Fibroblast of villous mesenchyme (primary cell): ENCODE measurements around the gene NOM1. TPM values are rescaled to one million over a fixed set of nuclear protein-coding genes. Genes with fewer than 3 reads are reported as not detected.

Experiments used
- DNase-seq: peaks from one replicate; pipeline ENCODE4 v3.0.0-alpha.2; 2010; ENCODE audit warnings: low read depth
- H3K4me3 ChIP-seq: 2 replicates; pipeline ENCODE4 v1.5.1; 2011; ENCODE audit warnings: low read depth, mild to moderate bottlenecking, low read length
- total RNA-seq: library from RNA; depleted of rRNA; stranded (reverse); fragments of >200 nt; gene quantifications from 2 replicates; pipeline ENCODE4 v1.2.3, GENCODE V29; 2012
- TF ChIP-seq, protein P1 (sequence below): IDR thresholded peaks from 2 replicates; pipeline ENCODE4 v1.5.1; 2012; ENCODE audit warnings: low read depth, mild to moderate bottlenecking, low read length; ENCODE audit not compliant: insufficient read depth

NOM1 gene
- total RNA-seq, 1 donor: 19.0 TPM

GRCh38 chr7:156956727-156957126 lies 7.2 kb downstream of the NOM1 start:
- DNase-seq: no peak
- no peak overlapping the region for H3K4me3 ChIP-seq
- TF ChIP-seq, protein P1, sequence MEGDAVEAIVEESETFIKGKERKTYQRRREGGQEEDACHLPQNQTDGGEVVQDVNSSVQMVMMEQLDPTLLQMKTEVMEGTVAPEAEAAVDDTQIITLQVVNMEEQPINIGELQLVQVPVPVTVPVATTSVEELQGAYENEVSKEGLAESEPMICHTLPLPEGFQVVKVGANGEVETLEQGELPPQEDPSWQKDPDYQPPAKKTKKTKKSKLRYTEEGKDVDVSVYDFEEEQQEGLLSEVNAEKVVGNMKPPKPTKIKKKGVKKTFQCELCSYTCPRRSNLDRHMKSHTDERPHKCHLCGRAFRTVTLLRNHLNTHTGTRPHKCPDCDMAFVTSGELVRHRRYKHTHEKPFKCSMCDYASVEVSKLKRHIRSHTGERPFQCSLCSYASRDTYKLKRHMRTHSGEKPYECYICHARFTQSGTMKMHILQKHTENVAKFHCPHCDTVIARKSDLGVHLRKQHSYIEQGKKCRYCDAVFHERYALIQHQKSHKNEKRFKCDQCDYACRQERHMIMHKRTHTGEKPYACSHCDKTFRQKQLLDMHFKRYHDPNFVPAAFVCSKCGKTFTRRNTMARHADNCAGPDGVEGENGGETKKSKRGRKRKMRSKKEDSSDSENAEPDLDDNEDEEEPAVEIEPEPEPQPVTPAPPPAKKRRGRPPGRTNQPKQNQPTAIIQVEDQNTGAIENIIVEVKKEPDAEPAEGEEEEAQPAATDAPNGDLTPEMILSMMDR: no peak

DNA sequence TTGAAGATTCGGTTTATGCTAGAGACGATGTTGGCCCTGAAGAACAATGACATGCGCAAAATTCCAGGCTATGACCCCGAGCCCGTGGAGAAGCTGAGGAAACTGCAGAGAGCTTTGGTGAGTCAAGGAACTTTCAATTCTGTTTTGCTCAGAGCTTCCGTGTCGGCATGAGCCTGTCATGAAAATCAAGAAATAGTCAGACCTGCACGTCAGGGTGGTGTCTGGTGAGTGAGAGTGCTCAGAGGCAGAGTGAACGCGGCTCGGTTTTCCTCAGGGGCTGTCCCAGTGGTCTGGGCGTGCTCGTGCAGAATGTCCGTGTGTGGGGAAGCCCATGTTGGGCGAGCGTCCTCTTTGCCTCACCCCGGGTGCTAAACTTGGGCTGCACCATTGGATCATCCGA lies 12.6 kb downstream of the NOM1 start:
- TF ChIP-seq, protein P1: no peak
- DNase-seq: no peak
- no peak overlapping the region for H3K4me3 ChIP-seq

DNA sequence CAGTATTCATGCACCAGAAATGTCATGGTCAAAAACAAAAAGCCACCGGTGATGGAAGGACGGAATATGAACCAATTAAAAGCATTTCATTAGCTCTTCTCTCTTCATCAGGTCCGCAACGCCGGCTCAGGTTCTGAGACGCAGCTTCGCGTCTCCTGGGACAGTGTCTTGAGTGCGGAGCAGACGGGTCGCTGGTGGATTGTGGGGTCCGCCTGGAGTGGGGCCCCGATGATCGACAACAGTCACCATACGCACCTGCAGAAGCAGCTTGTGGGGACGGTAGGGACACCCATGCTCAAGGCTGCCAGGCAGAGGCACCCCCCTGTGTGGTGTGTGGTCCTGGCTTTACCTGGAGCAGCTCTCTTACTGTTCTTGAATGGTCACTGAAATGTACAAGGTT lies 13.4 kb downstream of the NOM1 start:
- no peak for DNase-seq
- TF ChIP-seq, protein P1: no peak
- no peak overlapping the region for H3K4me3 ChIP-seq

GRCh38 chr7:156963472-156963871 lies 14.0 kb downstream of the NOM1 start:
- TF ChIP-seq, protein P1: no peak
- H3K4me3 ChIP-seq: no peak overlapping the region
- DNase-seq: no peak

DNA sequence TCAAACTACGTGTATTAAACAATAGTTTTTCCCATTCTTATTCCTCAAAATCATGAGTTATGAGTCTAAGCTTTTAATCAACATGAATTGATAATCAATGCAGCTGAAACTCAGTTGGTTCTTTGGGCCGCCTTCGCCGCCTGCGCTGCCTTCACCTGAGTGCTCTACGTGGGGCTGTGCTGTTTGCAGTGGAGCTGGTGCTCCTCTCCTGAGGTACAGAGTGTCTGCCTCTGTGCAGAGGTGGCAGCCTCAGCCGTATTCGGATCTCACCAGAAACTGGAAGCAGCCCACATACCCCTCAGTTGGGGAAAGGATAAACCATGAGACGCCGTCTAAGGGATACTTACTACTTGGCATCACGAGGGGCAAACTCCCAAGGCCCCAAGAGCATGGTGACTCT lies 15.5 kb downstream of the NOM1 start:
- no peak overlapping the region for H3K4me3 ChIP-seq
- no peak for DNase-seq
- TF ChIP-seq, protein P1: no peak

- TF ChIP-seq, protein P1: no peak
- H3K4me3 ChIP-seq: no peak overlapping the region
- DNase-seq: no peak
Observed at GRCh38 chr7:156966387-156966786, 16.9 kb downstream of the NOM1 start.

GRCh38 chr7:156968183-156968582 lies 18.7 kb downstream of the NOM1 start:
- H3K4me3 ChIP-seq: no peak overlapping the region
- TF ChIP-seq, protein P1: no peak
- DNase-seq: no peak
